Vagina (tissue), 2 donors: ENCODE results near the gene PHLPP1. TPM values are rescaled to one million over a fixed set of nuclear protein-coding genes. Genes with fewer than 3 reads are reported as not detected.

ENCODE experiments used
- DNase-seq, 2 donors: peaks; one replicate each; pipeline ENCODE4 v3.0.0-alpha.2; 2017; ENCODE audit errors: extremely low spot score in 2 of 2
- H3K27ac ChIP-seq: fragments of 200-600 bp; sonication (generic); one replicate; pipeline ENCODE4 v1.5.1; 2019
- H3K27me3 ChIP-seq: fragments of 200-600 bp; sonication (generic); one replicate; pipeline ENCODE4 v1.5.1; 2019
- H3K36me3 ChIP-seq, 2 donors: fragments of 200-600 bp; sonication (generic); one replicate each; pipeline ENCODE4 v1.5.1; 2017 to 2019
- H3K4me1 ChIP-seq: fragments of 200-600 bp; sonication (generic); one replicate; pipeline ENCODE4 v1.5.1; 2019
- H3K4me3 ChIP-seq, 2 donors: fragments of 200-600 bp; sonication (generic); 1 replicate in 1 of 2; 2 replicates in 1 of 2; pipeline ENCODE4 v1.5.1; 2016 to 2019
- H3K9me3 ChIP-seq: fragments of 200-600 bp; sonication (generic); one replicate; pipeline ENCODE4 v1.5.1; 2019
- POLR2A ChIP-seq, 2 donors: fragments of 450-650 bp; IDR thresholded peaks; one replicate each; pipeline ENCODE4 v1.6.1; 2017; ENCODE audit warnings: antibody characterized with exemption in 2 of 2, mild to moderate bottlenecking in 2 of 2, moderate library complexity in 2 of 2
- POLR2AphosphoS5 ChIP-seq, 2 donors: sonication (generic); formaldehyde crosslinking; IDR thresholded peaks; one replicate each; pipeline ENCODE4 v1.9.0; 2017; ENCODE audit warnings: antibody characterized with exemption in 2 of 2, mild to moderate bottlenecking in 2 of 2, low read depth in 1 of 2; ENCODE audit not compliant: insufficient read depth in 1 of 2
- intact Hi-C: fragments of 100-400 bp; cut with DNase I; formaldehyde crosslinking; loops from one replicate; pipeline ENCODE4 v1.15.1; 2023
- total RNA-seq: library from RNA; depleted of rRNA; stranded (reverse); fragments of >200 nt; gene quantifications from one replicate; pipeline ENCODE4 v1.2.3, GENCODE V29; 2016
- TF ChIP-seq, protein P1 (sequence below), 3 experiments: fragments of 450-650 bp in 2 of 3; fragments of 200-600 bp in 1 of 3; sonication (generic) in 1 of 3; IDR thresholded peaks; one replicate each; pipeline ENCODE4 v1.5.1; 2017 to 2019; ENCODE audit warnings: antibody characterized with exemption in 3 of 3, mild to moderate bottlenecking in 2 of 3, moderate library complexity in 2 of 3

The PHLPP1 gene
- total RNA-seq, 1 donor from 2014 or later, result 20.6 TPM

DNA sequence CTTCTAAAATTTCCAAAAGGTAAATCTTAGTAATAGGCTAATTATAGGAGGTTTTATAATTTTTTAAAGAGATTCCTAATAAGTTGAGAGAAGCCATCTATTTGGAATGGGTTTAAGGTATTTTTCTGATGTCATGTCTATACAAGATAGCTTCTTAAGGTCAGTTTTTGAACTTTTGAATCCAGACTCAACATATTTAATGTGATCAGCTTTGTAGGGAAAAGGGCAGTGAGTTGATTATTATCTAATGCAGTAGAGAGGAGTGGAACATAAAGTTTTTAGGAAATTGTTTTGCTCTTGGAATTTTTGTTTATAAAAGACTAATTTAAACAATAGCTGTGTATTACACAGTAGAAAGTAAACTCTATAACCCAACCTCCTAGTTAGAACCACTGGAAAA lies 96.3 kb downstream of the PHLPP1 start:
- Histone ChIP-seq H3K4me1 (no peaks in the 10 kb centered on the region), H3K27me3 (no peaks in the 10 kb centered on the region), H3K27ac (no peak overlapping the region), H3K36me3 (no peaks in the 10 kb centered on the region), H3K4me3 (no peak overlapping the region), H3K9me3 (no peaks in the 10 kb centered on the region)
- TF ChIP-seq POLR2A (IDR thresholded peaks at IDR 0.05), result no peak
- DNase-seq, result no peak
- intact Hi-C loops, result no loop called here

DNA sequence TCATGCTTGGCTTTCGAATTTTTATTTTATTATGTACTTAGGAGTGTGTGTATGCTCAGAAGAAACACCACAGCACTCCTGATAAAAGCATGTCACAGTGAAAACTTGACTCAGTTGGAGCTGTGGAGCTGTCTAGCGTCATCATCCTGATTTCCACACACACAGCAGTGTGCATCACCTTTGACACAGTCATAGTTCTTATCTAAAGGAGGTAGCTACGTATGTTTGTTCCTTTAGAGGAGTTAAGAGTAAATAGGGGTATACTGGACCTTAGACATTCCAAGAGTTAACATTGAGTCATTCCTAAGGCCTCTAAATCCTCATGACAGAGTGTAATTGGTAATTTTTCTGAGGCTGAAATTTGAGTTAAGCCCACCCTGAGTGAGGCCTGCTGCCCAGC lies 96.9 kb downstream of the PHLPP1 start:
- DNase-seq, result no peak
- no peaks in the 10 kb centered on the region for H3K9me3 ChIP-seq
- H3K27ac ChIP-seq, result no peak overlapping the region
- H3K27me3 ChIP-seq, result no peaks in the 10 kb centered on the region
- TF ChIP-seq POLR2A (IDR thresholded peaks at IDR 0.05), result no peak
- TF ChIP-seq POLR2AphosphoS5 (IDR thresholded peaks at IDR 0.05; ENCODE audit: insufficient read depth in 1 of 2, low read depth in 1 of 2), result no peak
- TF ChIP-seq, protein P1, sequence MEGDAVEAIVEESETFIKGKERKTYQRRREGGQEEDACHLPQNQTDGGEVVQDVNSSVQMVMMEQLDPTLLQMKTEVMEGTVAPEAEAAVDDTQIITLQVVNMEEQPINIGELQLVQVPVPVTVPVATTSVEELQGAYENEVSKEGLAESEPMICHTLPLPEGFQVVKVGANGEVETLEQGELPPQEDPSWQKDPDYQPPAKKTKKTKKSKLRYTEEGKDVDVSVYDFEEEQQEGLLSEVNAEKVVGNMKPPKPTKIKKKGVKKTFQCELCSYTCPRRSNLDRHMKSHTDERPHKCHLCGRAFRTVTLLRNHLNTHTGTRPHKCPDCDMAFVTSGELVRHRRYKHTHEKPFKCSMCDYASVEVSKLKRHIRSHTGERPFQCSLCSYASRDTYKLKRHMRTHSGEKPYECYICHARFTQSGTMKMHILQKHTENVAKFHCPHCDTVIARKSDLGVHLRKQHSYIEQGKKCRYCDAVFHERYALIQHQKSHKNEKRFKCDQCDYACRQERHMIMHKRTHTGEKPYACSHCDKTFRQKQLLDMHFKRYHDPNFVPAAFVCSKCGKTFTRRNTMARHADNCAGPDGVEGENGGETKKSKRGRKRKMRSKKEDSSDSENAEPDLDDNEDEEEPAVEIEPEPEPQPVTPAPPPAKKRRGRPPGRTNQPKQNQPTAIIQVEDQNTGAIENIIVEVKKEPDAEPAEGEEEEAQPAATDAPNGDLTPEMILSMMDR (IDR thresholded peaks at IDR 0.05), result no peak
- H3K4me3 ChIP-seq, result no peak overlapping the region
- intact Hi-C loops, result no loop called here
- H3K36me3 ChIP-seq, result no peaks in the 10 kb centered on the region
- no peaks in the 10 kb centered on the region for H3K4me1 ChIP-seq

DNA sequence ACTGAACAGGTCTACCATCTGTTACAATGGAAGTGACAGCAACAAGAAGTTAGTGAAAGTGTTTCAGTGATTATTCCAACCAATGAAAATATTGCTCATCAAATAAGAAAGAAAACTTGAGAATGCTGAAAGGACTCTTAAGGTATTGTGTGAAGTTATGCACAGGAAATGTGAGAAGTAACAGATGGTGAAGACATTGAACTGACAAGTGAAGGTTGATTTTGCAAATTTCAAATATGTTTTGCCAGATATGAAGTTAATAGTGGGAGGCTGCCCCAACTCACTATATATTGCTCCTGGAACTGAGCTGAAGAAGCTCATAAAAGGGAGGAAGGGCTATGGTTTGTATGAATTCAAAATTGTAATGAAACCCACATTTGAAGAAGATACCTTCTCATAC lies 97.5 kb downstream of the PHLPP1 start:
- no peaks in the 10 kb centered on the region for H3K36me3 ChIP-seq
- no peak for DNase-seq
- H3K9me3 ChIP-seq, result no peaks in the 10 kb centered on the region
- H3K4me3 ChIP-seq, result no peak overlapping the region
- H3K4me1 ChIP-seq, result no peaks in the 10 kb centered on the region
- no peak overlapping the region for H3K27ac ChIP-seq
- intact Hi-C loops, result no loop called here
- no peaks in the 10 kb centered on the region for H3K27me3 ChIP-seq
- TF ChIP-seq, protein P1 (IDR thresholded peaks at IDR 0.05), result no peak

DNA sequence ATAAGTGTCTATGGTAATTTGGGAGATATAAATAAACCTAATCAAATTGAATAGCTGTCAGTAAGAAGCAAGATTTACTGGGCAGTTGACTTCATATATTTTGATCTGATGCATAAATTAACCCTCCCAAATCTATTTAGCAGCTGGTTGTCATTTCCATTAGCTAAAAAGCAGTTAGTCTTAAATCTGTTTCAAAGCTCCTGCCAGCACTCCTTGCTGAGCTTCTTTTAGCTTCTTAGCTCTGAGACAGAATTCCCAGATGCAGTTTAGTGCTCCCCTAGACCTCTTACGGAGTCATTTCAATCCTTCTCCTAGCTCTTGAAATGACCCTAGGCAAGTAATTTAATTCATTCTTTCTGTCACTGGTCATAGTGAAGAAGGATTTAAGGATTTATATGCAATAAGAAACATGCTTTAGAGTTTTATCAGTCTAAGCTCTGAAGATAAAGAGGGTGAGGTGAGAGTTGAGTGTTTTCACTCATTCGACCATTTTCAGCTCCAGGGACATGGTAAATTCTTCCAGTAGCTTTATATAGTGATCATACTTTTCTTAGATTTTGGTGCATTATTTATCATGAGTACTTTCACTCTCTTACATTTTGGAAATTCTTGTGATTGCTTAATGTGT lies 98.9 kb downstream of the PHLPP1 start:
- no peaks in the 10 kb centered on the region for H3K36me3 ChIP-seq
- intact Hi-C loops, result no loop called here
- TF ChIP-seq POLR2AphosphoS5 (IDR thresholded peaks at IDR 0.05; ENCODE audit: insufficient read depth in 1 of 2, low read depth in 1 of 2) (no peak), POLR2A (IDR thresholded peaks at IDR 0.05) (no peak)
- TF ChIP-seq, protein P1 (IDR thresholded peaks at IDR 0.05), result no peak
- no peak overlapping the region for H3K4me3 ChIP-seq
- H3K4me1 ChIP-seq, result no peaks in the 10 kb centered on the region
- DNase-seq, result no peak
- H3K9me3 ChIP-seq, result no peaks in the 10 kb centered on the region
- no peaks in the 10 kb centered on the region for H3K27me3 ChIP-seq
- no peak overlapping the region for H3K27ac ChIP-seq

DNA sequence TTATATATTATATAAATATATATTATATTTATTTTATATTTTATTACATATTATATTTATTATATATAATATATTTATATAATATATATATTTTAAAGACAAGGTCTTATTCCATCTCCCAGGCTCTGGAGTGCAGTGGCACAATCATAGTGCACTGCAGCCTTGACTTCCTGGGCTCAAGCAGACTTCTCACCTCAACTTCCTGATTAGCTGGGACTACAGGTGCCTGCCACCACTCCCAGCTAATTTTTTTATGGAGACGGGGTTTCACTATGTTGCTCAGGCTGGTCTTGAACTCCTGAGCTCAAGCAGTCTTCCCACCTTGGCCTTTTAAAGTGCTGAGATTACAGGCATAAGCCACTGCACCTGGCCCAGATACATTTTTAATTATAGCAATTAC lies 110.0 kb downstream of the PHLPP1 start:
- TF ChIP-seq, protein P1 (IDR thresholded peaks at IDR 0.05), result no peak
- TF ChIP-seq POLR2A (IDR thresholded peaks at IDR 0.05) (no peak), POLR2AphosphoS5 (IDR thresholded peaks at IDR 0.05; ENCODE audit: insufficient read depth in 1 of 2, low read depth in 1 of 2) (no peak)
- Histone ChIP-seq H3K9me3 (no peaks in the 10 kb centered on the region), H3K4me1 (peaks cover 9% of the 10 kb centered on the region), H3K4me3 (no peak overlapping the region), H3K27ac (no peak overlapping the region), H3K27me3 (no peaks in the 10 kb centered on the region), H3K36me3 (no peaks in the 10 kb centered on the region)
- no peak for DNase-seq
- intact Hi-C loops, result no loop called here
